ENCODE results near the gene ZIC2. TPM values are rescaled to one million over a fixed set of nuclear protein-coding genes. Genes with fewer than 3 reads are reported as not detected.

ZIC2 gene
- total RNA-seq, 6 donors from 2014 or later, result 0.69 to 0.84 TPM; not detected in 4

DNA sequence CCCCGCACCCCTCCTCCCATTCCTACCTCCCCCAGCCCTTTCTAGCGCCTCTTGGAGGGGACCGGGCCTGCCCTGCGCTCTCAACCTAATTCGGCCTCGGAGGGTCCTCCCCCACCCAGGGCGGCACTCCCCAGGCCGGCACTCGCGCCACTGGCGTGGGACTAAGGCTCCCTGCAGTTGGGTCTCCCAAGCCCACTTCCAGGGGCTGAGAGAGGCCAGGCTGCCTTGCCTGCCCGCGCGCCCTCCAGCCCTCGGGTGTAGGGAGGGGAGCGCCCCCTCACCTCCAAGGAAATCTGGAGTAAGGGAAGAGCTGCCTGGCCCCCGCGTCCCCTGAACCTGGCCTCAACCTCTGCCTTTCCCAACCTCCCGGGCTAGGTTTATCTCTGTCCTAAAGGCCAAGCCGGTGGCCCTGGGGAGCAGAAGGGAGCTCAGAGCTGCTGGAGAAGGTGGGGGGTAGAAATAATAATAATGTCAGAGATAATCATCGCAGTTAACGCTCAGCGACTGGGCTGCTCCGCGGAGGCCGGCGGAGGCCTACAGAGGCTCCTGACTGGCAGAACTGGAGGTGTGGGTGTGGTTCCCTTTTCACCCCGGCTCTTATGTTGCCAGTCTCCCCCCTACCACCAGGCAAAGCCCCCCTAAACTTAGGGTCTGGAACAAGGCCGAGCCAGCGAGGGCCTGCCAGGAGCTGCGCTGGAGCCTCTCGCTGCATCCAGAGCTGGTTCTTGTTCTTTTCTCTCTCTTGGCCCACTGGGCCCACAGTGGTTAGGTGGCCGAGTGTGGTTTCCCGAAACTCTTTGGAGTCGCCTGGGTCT is 9.6 kb downstream of the ZIC2 start:
- Histone ChIP-seq H3K4me1 (peaks cover 2 to 34% (median 5%) of the 10 kb centered on the region in 4 donors), H3K27me3 (peaks cover 7 to 95% (median 57%) of the 10 kb centered on the region in 4 donors), H3K27ac (no peak overlapping the region), H3K9me3 (peaks cover 0 to 8% (median 2%) of the 10 kb centered on the region in 4 donors), H3K36me3 (no peaks in the 10 kb centered on the region), H3K4me3 (no peak overlapping the region)
- peak; percentile 12 to 54 for ATAC-seq (ENCODE audit: low FRiP score in 2 of 2)
- peak in 1 of 2 donors; percentile 61 for DNase-seq
- TF ChIP-seq EP300 (IDR thresholded peaks at IDR 0.05), result no peak
- TF ChIP-seq POLR2AphosphoS5 (IDR thresholded peaks at IDR 0.05), result no peak
- no peak for TF ChIP-seq POLR2A (IDR thresholded peaks at IDR 0.05)
- no peak for TF ChIP-seq CTCF (IDR thresholded peaks at IDR 0.05)
- WGBS, 2 donors, result 13 to 20% methylated on average over 16 to 34 of the region's 35 CpGs

GRCh38 chr13:99991828-99992775 is 10.5 kb downstream of the ZIC2 start:
- H3K27ac ChIP-seq, result no peak overlapping the region
- peaks cover 2 to 37% (median 5%) of the 10 kb centered on the region in 4 donors for H3K4me1 ChIP-seq
- DNase-seq, result peak in 1 of 2 donors; percentile 59
- ATAC-seq (ENCODE audit: low FRiP score in 2 of 2), result no peak
- no peak overlapping the region for H3K4me3 ChIP-seq
- TF ChIP-seq POLR2A (IDR thresholded peaks at IDR 0.05), result no peak
- TF ChIP-seq EP300 (IDR thresholded peaks at IDR 0.05), result no peak
- no peak for TF ChIP-seq CTCF (IDR thresholded peaks at IDR 0.05)
- peaks cover 7 to 95% (median 60%) of the 10 kb centered on the region in 4 donors for H3K27me3 ChIP-seq
- H3K36me3 ChIP-seq, result no peaks in the 10 kb centered on the region
- WGBS, 2 donors, result 13 to 17% methylated on average over 26 to 31 of the region's 36 CpGs
- peaks cover 0 to 8% (median 2%) of the 10 kb centered on the region in 4 donors for H3K9me3 ChIP-seq

GRCh38 chr13:99992949-99993351 is 11.4 kb downstream of the ZIC2 start:
- DNase-seq (no peak), ATAC-seq (ENCODE audit: low FRiP score in 2 of 2) (no peak)
- TF ChIP-seq POLR2A (IDR thresholded peaks at IDR 0.05) (no peak), EP300 (IDR thresholded peaks at IDR 0.05) (no peak), CTCF (IDR thresholded peaks at IDR 0.05) (no peak), POLR2AphosphoS5 (IDR thresholded peaks at IDR 0.05) (no peak)
- Histone ChIP-seq H3K27ac (no peak overlapping the region), H3K9me3 (peaks cover 0 to 8% (median 2%) of the 10 kb centered on the region in 4 donors), H3K36me3 (no peaks in the 10 kb centered on the region), H3K4me1 (peaks cover 2 to 45% (median 9%) of the 10 kb centered on the region in 4 donors), H3K27me3 (peaks cover 7 to 96% (median 64%) of the 10 kb centered on the region in 4 donors), H3K4me3 (no peak overlapping the region)
- 10 to 14% methylated on average over 3 of the region's 3 CpGs for WGBS, 2 donors

GRCh38 chr13:99993660-99994637 is 12.4 kb downstream of the ZIC2 start:
- TF ChIP-seq POLR2AphosphoS5 (IDR thresholded peaks at IDR 0.05) (no peak), CTCF (IDR thresholded peaks at IDR 0.05) (no peak), EP300 (IDR thresholded peaks at IDR 0.05) (no peak)
- Histone ChIP-seq H3K36me3 (no peaks in the 10 kb centered on the region), H3K27ac (no peak overlapping the region), H3K4me1 (peaks cover 2 to 40% (median 9%) of the 10 kb centered on the region in 4 donors), H3K27me3 (peaks cover 7 to 92% (median 57%) of the 10 kb centered on the region in 4 donors), H3K9me3 (peaks cover 0 to 8% (median 2%) of the 10 kb centered on the region in 4 donors), H3K4me3 (no peak overlapping the region)
- DNase-seq (peak in 1 of 2 donors; percentile 48), ATAC-seq (ENCODE audit: low FRiP score in 2 of 2) (no peak)
- 14 to 19% methylated on average over 9 of the region's 9 CpGs for WGBS, 2 donors
